Astrocyte (in vitro differentiated cells and primary cell): ENCODE measurements around the gene DYRK1A. TPM values are rescaled to one million over a fixed set of nuclear protein-coding genes. Genes with fewer than 3 reads are reported as not detected.
A peak's percentile ranks its signal among the peaks of the same experiment; 100 is the strongest.

Experiments
- DNase-seq: peaks from one replicate; pipeline ENCODE4 v3.0.0-alpha.2; 2010; ENCODE audit warnings: low read depth
- FAIRE-seq: peaks from 2 replicates; lab custom pipeline; 2011; peaks lifted over from hg19 to GRCh38; lab: Jason Lieb, UNC
- H2AFZ ChIP-seq: 2 replicates; pipeline ENCODE4 v1.6.0; 2012; ENCODE audit warnings: low read depth, low read length, inconsistent platforms
- H3K27ac ChIP-seq: 2 replicates; pipeline ENCODE4 v1.5.1; 2011; ENCODE audit warnings: low read depth, low read length, inconsistent platforms
- H3K27me3 ChIP-seq: 2 replicates; pipeline ENCODE4 v1.6.0; 2011; ENCODE audit warnings: low read length, inconsistent platforms; ENCODE audit not compliant: insufficient read depth
- H3K36me3 ChIP-seq: 2 replicates; pipeline ENCODE4 v1.5.1; 2011; ENCODE audit warnings: low read length, inconsistent platforms; ENCODE audit not compliant: insufficient read depth
- H3K4me1 ChIP-seq: 2 replicates; pipeline ENCODE4 v1.5.1; 2011; ENCODE audit warnings: low read length, inconsistent platforms; ENCODE audit not compliant: insufficient read depth
- H3K4me2 ChIP-seq: 2 replicates; pipeline ENCODE4 v1.6.0; 2012; ENCODE audit warnings: low read length, inconsistent platforms
- H3K4me3 ChIP-seq: 2 replicates; pipeline ENCODE4 v1.5.1; 2011; ENCODE audit warnings: low read depth, mild to moderate bottlenecking, low read length, inconsistent platforms; ENCODE audit not compliant: insufficient read depth
- H3K79me2 ChIP-seq: 2 replicates; pipeline ENCODE4 v1.6.0; 2012; ENCODE audit warnings: mild to moderate bottlenecking, low read length, inconsistent platforms; ENCODE audit not compliant: insufficient read depth
- H3K9ac ChIP-seq: 2 replicates; pipeline ENCODE4 v1.6.0; 2012; ENCODE audit warnings: mild to moderate bottlenecking, low read length, inconsistent platforms
- H3K9me3 ChIP-seq: 2 replicates; pipeline ENCODE4 v1.5.1; 2012; ENCODE audit warnings: low read depth, mild to moderate bottlenecking, low read length, inconsistent platforms; ENCODE audit not compliant: insufficient read depth
- H4K20me1 ChIP-seq: 2 replicates; pipeline ENCODE4 v1.6.0; 2012; ENCODE audit warnings: low read length, inconsistent platforms; ENCODE audit not compliant: insufficient read depth
- H3K27ac Mint-ChIP-seq: one replicate; pipeline ENCODE4 v1.8.0; 2021; ENCODE audit warnings: mild to moderate bottlenecking, mixed read lengths; ENCODE audit not compliant: unreplicated experiment
- H3K27me3 Mint-ChIP-seq: one replicate; pipeline ENCODE4 v1.8.0; 2021; ENCODE audit warnings: low read depth, mixed read lengths; ENCODE audit not compliant: unreplicated experiment
- H3K36me3 Mint-ChIP-seq: one replicate; pipeline ENCODE4 v1.8.0; 2021; ENCODE audit warnings: low read depth, mixed read lengths; ENCODE audit not compliant: unreplicated experiment
- H3K4me1 Mint-ChIP-seq: one replicate; pipeline ENCODE4 v1.8.0; 2021; ENCODE audit warnings: low read depth, mixed read lengths; ENCODE audit not compliant: unreplicated experiment
- H3K4me3 Mint-ChIP-seq: one replicate; pipeline ENCODE4 v1.8.0; 2021; ENCODE audit warnings: mild to moderate bottlenecking, moderate library complexity, mixed read lengths; ENCODE audit not compliant: unreplicated experiment
- H3K9me3 Mint-ChIP-seq: one replicate; pipeline ENCODE4 v1.8.0; 2021; ENCODE audit warnings: mild to moderate bottlenecking, mixed read lengths; ENCODE audit not compliant: unreplicated experiment
- CTCF ChIP-seq: IDR thresholded peaks from 2 replicates; pipeline ENCODE4 v1.5.1; 2011; ENCODE audit warnings: low read depth, mild to moderate bottlenecking, inconsistent platforms, low read length, moderate library complexity; ENCODE audit not compliant: insufficient read depth
- EZH2 ChIP-seq: IDR thresholded peaks from 2 replicates; pipeline ENCODE4 v1.6.1; 2012; ENCODE audit warnings: mild to moderate bottlenecking, low read length, inconsistent platforms; ENCODE audit not compliant: insufficient read depth
- total RNA-seq: library from RNA; stranded (reverse); gene quantifications from 2 replicates; pipeline ENCODE4 v1.2.1, GENCODE V29; 2021

Gene DYRK1A
- total RNA-seq, 1 donor from 2014 or later = 44.6 TPM

- H3K27ac ChIP-seq = peak overlapping the region; percentile 98
- peak; percentile 29 for FAIRE-seq
- H3K9me3 Mint-ChIP-seq = peaks cover 1% of the 10 kb centered on the region
- TF ChIP-seq EZH2 = no peak
- no peak for TF ChIP-seq CTCF
- peak overlapping the region; percentile 96 for H3K27ac Mint-ChIP-seq
- peaks cover 36% of the 10 kb centered on the region for H3K4me1 ChIP-seq
- no peaks in the 10 kb centered on the region for H3K27me3 ChIP-seq
- H3K36me3 Mint-ChIP-seq = peaks cover 6% of the 10 kb centered on the region
- peak overlapping the region; percentile 94 for H3K4me3 Mint-ChIP-seq
- peak overlapping the region; percentile 98 for H3K9ac ChIP-seq
- no peak for DNase-seq
- no peaks in the 10 kb centered on the region for H3K36me3 ChIP-seq
- H3K27me3 Mint-ChIP-seq = no peaks in the 10 kb centered on the region
- peaks cover 74% of the 10 kb centered on the region for H3K79me2 ChIP-seq
- peak overlapping the region; percentile 93 for H3K4me3 ChIP-seq
- H4K20me1 ChIP-seq = peaks cover 60% of the 10 kb centered on the region
- peaks cover 40% of the 10 kb centered on the region for H3K4me1 Mint-ChIP-seq
- H2AFZ ChIP-seq = no peak overlapping the region
- peak overlapping the region; percentile 91 for H3K4me2 ChIP-seq
- H3K9me3 ChIP-seq = no peaks in the 10 kb centered on the region
Measured at GRCh38 chr21:37369307-37369854, 2.8 kb downstream of the DYRK1A start.

GRCh38 chr21:37370152-37371040 is 3.8 kb downstream of the DYRK1A start:
- TF ChIP-seq CTCF (no peak), EZH2 (no peak)
- Histone ChIP-seq H3K27me3 (no peaks in the 10 kb centered on the region), H3K27ac (peak overlapping the region; percentile 68), H3K9ac (peak overlapping the region; percentile 98), H3K9me3 (no peaks in the 10 kb centered on the region), H3K4me2 (peak overlapping the region; percentile 91), H3K4me1 (peaks cover 43% of the 10 kb centered on the region), H4K20me1 (peaks cover 68% of the 10 kb centered on the region), H3K79me2 (peaks cover 84% of the 10 kb centered on the region), H3K36me3 (no peaks in the 10 kb centered on the region), H2AFZ (no peak overlapping the region), H3K4me3 (peak overlapping the region; percentile 24)
- Mint-ChIP-seq H3K36me3 (peaks cover 6% of the 10 kb centered on the region), H3K4me1 (peaks cover 46% of the 10 kb centered on the region), H3K4me3 (peak overlapping the region; percentile 94), H3K27me3 (no peaks in the 10 kb centered on the region), H3K9me3 (peaks cover 1% of the 10 kb centered on the region), H3K27ac (peak overlapping the region; percentile 10)
- FAIRE-seq = no peak
- peak; percentile 67 for DNase-seq

- Histone ChIP-seq H3K9ac (peak overlapping the region; percentile 98), H3K27ac (peak overlapping the region; percentile 68), H3K79me2 (peaks cover 91% of the 10 kb centered on the region), H3K4me2 (peak overlapping the region; percentile 91), H3K27me3 (no peaks in the 10 kb centered on the region), H3K36me3 (no peaks in the 10 kb centered on the region), H2AFZ (no peak overlapping the region), H3K4me1 (peaks cover 43% of the 10 kb centered on the region), H3K9me3 (no peaks in the 10 kb centered on the region), H4K20me1 (peaks cover 74% of the 10 kb centered on the region), H3K4me3 (no peak overlapping the region)
- Mint-ChIP-seq H3K4me3 (no peak overlapping the region), H3K9me3 (peaks cover 1% of the 10 kb centered on the region), H3K27me3 (no peaks in the 10 kb centered on the region), H3K27ac (peak overlapping the region; percentile 35), H3K4me1 (peaks cover 49% of the 10 kb centered on the region), H3K36me3 (peaks cover 6% of the 10 kb centered on the region)
- DNase-seq (no peak), FAIRE-seq (no peak)
- TF ChIP-seq EZH2 (no peak), CTCF (no peak)
Measured at GRCh38 chr21:37371041-37371397, 4.4 kb downstream of the DYRK1A start.
